HL-60/S4 (cell line): ENCODE results near the gene NUDT2.

Experiments
- in situ Hi-C: fragments of 300-500 bp; cut with MboI; formaldehyde crosslinking; loops from 2 replicates; pipeline ENCODE4 v1.14.3; 2022; ENCODE audit warnings: low sequenced_read_pairs

Gene NUDT2

GRCh38 chr9:34370335-34370969 is 41.1 kb downstream of the NUDT2 start:
- in situ Hi-C loops: no loop called here

- in situ Hi-C loops: no loop called here
These were observed 41.9 kb downstream of the NUDT2 start for GRCh38 chr9:34370970-34371880.

GRCh38 chr9:34371886-34372466 is 42.6 kb downstream of the NUDT2 start:
- in situ Hi-C loops: no loop called here

- in situ Hi-C loops: no loop called here
These were observed 43.2 kb downstream of the NUDT2 start for GRCh38 chr9:34372467-34373011.

- in situ Hi-C loops: no loop called here
These were observed 44.4 kb downstream of the NUDT2 start for GRCh38 chr9:34373749-34374148.

- in situ Hi-C loops: no loop called here
These were observed 45.0 kb downstream of the NUDT2 start for GRCh38 chr9:34374339-34374738.

GRCh38 chr9:34374905-34375552 is 45.7 kb downstream of the NUDT2 start:
- in situ Hi-C loops: no loop called here

GRCh38 chr9:34375901-34376595 is 46.7 kb downstream of the NUDT2 start:
- in situ Hi-C loops: no loop called here

GRCh38 chr9:34376596-34377403 is 47.4 kb downstream of the NUDT2 start, which contains the start of gene MYORG:
MYORG (minus strand) TSS chr9:34376898; CDS start chr9:34372943, 3,955 bp downstream.
- in situ Hi-C loops: no loop called here

GRCh38 chr9:34377404-34377746 is 48.0 kb downstream of the NUDT2 start:
- in situ Hi-C loops: no loop called here

- in situ Hi-C loops: no loop called here
These were observed 49.1 kb downstream of the NUDT2 start for GRCh38 chr9:34378376-34379060.

- in situ Hi-C loops: no loop called here
These were observed 50.1 kb downstream of the NUDT2 start for GRCh38 chr9:34379334-34380033.

GRCh38 chr9:34380034-34380510 is 50.7 kb downstream of the NUDT2 start:
- in situ Hi-C loops: no loop called here

GRCh38 chr9:34380511-34381315 is 51.3 kb downstream of the NUDT2 start:
- in situ Hi-C loops: no loop called here

GRCh38 chr9:34381323-34381722 is 52.0 kb downstream of the NUDT2 start:
- in situ Hi-C loops: no loop called here

- in situ Hi-C loops: no loop called here
These were observed 52.7 kb downstream of the NUDT2 start for GRCh38 chr9:34382054-34382453.

- in situ Hi-C loops: no loop called here
These were observed 53.5 kb downstream of the NUDT2 start for GRCh38 chr9:34382879-34383278.
